Amniotic epithelial cell (primary cell): ENCODE results near the gene MKLN1.
"Not testable (repeated sequence)": the region's sequence is repeated elsewhere in the genome, so short reads cannot be mapped to it uniquely, and the experiment has no call there.

Source experiments
- DNase-seq: peaks from one replicate; pipeline ENCODE4 v3.0.0-alpha.2; 2010; ENCODE audit warnings: low read depth

Gene MKLN1

DNA sequence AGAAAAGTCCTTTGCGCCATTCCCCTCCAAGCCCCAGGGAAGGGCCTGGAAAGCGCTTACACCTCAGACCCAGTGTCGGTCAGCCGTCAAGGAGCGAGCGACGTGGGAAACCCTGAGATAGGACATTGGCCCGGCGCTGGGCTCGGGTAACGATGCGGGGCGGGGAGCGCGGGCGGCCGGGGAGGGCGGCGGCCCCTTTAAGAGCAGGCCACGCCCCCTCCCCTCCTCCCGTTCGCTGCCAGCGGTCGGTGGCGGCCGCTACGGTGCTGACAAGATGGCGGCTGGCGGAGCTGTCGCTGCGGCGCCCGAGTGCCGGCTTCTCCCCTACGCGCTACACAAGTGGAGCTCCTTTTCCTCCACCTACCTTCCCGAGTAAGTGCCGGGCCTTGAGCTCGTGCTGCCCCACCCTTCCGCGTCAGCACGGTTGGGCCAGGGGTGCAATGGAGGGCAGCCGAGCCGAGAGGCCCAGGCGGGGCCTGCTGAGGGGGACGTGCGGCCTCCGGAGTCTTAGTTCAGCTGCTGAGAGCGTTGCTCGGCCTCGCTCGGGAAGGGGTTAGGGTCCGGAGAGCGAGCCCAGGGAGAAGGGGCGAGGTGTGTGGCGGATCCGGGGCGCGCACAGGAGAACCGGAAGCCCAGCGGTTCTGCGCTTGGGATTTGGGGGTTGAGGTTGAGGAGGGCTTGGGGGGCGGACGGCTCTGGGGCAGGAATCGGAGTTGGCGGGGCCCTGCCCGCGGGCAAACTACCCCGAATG is at the start of gene MKLN1:
MKLN1 (plus strand) TSS at position 251 of the 751 bp plus-strand sequence; CDS start at position 275, 24 bp downstream.
- DNase-seq, result peak; percentile 80

DNA sequence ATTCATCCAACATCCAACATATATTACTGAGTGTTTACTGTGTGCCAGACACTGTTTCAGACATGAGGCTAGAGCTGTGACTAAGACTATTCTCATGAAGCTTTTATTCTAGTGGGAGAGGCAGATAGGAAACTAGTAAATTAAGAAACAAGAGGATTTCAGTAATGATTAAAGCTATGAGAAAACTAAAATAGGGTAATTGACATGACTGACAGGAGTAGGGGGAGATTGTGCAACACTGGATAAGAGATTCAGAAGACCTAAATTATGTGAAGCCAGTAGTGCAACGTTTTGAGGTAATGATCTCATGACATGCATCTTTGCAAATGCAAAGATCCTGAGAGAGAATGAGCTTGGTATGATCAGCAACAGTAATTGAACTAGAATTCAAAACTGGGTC is 48.6 kb upstream of the MKLN1 start:
- peak; percentile 17 for DNase-seq

DNA sequence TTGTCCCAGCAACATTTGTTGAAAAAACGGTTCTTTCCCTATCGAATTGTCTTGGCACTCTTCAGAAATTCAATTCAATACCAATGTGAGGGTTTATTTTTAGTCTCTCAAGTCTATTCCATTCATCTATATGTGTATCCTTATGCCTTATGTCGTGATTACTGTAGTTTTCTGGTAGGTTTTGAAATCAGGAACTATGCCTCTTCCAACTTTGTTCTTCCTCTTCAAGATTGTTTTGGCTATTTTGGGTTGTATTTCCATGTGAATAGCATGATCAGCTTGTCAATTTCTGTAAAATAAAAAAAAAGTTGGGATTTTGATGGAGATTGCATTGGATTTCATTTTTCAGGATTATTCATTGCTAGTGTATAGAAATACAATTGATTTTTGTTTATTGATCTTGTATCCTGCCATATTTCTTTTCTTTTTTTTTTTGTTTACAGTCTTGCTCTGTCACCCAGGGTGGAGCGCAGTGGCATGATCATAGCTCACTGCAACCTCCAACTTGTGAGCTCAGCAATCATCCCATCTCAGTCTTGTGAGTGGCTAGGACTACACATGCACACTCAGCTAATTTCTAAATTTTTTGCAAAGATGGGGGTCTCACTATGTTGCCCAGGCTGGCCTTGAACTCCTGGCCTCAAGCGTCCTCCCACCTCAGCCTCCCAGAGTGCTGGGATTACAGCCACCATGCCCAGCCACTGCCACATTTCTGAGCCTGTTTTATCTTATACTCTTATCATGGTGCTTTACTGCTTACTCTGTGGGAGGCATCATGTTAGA is 46.2 kb upstream of the MKLN1 start:
- no peak for DNase-seq

DNA sequence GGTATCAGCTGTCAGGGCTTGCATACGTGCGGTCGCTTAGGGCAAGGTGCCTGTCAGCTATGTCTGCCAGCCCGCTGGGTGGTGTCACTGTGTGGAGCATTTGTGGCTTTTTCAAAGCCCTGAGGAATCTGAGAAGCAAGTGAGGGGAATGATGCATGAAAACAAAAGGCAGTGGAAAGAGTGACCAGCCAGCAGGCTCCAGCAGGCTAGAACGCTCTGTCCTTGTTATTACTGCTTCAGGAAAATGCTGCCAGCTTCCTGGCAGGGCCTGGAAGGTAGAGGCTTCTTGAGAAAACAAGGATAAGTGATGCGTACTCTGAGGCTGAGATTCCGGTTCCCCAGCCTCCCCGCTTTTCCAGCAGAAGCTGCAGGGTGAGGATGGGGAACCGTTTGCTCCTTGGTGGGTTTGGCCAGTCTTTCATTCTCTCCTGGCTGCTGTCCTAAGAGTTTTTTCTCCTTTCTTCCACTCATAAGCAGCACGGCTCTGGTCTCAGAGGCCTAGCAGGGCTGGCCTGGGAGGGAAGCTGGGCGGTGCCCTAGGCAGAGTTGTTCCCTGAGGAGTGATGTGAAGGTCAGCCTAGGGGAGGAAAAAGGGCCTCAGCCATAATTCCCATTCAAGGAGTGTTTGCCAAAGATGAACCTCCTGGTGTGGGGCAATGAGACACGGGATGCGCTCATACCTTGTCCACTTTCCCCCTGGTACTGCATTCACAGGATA is 42.8 kb upstream of the MKLN1 start:
- DNase-seq, result peak; percentile 24

DNA sequence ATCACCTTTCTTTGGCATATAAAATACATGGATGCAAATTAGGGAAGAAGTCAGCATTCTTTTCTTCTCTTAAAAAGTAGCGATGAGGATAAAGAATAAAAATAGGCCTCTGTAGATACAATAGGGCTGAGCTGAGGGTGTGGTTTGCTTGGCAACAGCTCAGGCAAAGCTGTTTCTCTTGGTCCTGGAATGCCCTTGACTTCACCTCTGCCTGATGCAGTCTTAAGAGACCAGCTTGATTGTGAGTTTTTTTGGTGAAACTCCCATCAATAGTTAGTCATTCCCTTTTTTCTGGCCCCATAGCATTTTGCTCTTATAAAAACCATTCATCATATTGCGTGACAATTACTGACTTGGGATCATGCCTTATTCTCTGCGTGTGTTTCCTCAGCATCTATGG is 42.1 kb upstream of the MKLN1 start:
- DNase-seq, result no peak

DNA sequence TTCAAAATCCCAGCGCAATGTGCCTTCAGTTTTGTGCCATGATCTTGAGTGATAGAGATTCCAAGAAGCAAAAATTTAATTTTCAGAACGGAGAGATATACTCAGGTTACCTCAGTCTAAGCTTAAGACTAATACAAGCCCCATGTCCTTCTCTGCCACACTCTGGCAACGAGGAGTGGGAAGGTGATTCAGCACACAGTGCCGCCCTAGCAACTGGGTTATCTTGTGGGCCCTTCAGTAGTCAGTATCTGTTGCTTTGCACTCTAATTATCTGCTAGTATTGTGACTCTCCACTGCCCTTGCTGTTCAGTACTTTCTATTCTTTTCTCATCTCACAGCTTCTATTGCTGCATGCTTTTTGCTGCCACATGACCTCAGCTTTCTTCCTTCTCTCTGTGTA is 39.2 kb upstream of the MKLN1 start:
- DNase-seq, result no peak

DNA sequence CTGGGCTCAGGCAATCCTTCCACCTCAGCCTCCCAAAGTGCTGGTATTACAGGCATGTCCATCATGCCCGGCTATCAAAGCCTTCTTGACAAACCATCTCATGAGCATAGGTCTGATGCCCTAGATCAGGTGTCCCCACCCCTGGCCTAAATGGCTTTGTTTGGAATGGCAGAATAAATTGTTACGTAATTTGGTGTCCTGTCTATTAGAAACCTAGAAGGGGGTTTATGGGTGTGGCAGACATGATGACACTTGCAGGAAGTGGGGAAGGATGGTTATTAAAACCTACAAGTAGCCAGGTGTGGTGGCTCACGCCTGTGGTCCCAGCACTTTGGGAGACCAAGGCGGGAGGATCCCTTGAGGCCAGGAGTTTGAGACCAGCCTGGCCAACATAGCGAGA is 38.6 kb upstream of the MKLN1 start:
- no peak for DNase-seq

DNA sequence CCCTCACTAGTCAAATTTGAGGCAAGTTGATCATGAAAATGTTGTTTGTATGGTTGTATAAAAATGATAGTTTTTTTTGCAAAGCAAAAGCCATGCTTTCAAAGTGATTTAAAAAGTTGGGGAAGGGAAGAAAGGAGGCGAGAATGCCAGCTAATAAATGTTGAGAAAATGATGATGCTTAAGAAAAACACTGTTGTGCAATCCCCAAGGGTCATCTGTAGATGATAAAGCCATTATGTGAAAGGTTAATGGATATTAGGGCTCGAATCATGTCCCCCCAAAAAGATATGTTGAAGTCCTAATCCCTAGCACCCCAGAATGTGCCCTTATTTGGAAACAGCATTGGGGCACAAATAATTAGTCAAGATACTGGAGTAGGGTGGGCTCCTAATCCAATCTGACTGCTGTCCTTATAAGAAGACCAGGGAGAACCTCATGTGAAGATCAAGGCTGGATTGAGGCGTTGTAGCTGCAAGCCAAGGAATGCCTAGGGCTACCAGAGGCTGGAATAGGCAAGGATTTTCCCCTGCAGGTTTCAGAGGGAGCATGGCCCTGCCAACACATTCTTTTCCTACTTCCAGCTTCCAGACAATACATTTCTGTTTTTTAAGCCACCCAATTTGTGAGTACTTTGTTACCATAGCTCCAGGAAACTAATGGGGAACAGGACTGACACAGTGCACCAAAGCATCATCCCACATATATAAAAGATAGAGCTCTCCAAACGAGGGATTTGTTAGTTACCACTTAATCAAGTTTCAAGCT is 35.4 kb upstream of the MKLN1 start:
- DNase-seq, result no peak

DNA sequence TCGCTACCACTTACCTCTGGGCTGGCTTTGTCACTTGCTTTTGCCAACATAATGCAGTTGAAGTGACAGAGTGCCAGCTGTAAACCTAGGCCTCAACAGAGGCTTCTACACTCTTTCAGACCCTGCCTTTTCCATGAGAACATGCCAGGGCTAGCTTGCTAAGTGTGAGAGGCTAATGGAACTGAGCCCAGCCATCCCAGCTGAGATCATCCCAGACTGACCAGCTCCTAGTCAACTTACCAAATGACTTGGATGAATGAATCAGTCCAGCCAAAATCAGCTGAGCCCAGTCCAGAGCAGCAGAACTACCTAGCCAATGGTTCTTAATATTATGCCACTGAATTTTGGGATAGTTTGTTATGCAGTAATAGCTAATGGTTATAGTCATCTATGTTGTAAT is 34.7 kb upstream of the MKLN1 start:
- peak; percentile 6 for DNase-seq

DNA sequence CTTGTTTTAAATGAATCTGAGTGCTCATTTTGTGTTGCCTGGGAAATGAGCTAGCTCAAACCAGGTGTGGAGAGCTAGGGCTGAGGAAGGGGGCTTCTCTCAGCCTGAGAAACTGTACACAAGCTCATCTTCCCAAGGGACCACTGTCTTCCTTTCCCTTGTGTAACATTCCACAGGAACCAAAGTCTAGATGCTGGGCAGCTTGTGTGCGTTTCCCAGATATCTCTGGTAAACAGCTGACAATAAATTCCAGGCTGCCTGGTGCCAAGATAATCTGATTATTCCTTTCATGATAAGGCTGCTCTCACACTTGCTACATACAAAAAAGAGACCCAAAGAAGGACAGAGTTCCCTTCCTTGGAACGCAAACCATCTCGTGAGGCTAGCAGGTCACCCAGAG is 33.1 kb upstream of the MKLN1 start:
- peak; percentile 14 for DNase-seq

DNA sequence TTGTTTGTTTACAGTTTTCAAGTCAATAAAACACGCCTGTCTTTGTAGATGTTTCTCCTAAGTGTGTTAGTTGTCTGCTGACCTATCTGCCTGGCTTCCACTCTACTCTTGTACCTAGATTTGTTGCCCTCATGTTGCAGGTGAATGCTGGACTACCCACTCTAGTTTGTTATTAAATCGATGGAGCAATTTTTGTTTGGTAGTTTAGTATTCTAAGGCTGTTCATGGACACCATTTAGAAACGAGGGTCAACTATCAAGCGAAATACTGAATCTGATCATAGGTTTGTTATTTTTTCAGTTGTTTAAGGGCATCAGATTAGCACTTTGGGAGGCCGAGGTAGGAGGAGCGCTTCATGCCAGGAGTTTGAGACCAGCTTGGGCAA is 29.1 kb upstream of the MKLN1 start:
- DNase-seq, result no peak

DNA sequence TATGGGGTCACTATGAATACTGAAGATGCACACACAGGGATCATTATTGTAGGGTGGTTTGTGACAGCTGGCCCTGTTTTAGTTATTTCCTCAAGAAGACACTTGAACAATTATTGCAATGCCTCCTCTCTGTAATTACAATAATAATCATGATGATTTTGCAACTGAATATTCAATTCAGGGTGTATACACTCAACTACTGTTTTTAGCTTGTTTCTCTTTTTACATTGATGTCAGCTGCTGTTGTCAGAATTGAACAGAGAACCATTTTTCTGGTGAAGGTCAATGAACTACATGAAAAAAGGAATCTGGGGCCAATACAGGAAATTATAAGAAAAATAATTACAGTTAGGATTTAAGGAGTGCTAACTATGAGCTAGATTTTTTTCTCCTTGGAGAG is 28.6 kb upstream of the MKLN1 start:
- DNase-seq, result no peak

DNA sequence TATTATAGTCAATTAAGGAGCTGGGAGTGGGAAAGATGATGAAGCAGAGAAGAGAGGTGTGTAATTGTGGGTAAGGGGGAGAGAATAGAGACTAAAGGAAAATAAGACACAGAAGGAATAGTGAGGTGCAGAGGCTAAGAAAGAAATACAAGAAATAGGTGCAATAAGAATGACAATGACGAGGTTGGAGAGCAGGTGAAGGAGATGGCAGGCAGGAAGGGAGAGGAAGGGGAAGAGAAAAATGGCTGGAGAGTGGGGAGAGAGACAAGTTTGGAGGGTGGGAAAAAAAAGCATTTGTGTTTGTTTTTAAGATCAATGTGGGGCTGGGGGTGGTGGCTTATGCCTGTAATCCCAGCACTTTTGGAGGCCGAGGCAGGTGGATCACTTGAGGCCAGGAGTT is 27.6 kb upstream of the MKLN1 start:
- DNase-seq, result no peak

DNA sequence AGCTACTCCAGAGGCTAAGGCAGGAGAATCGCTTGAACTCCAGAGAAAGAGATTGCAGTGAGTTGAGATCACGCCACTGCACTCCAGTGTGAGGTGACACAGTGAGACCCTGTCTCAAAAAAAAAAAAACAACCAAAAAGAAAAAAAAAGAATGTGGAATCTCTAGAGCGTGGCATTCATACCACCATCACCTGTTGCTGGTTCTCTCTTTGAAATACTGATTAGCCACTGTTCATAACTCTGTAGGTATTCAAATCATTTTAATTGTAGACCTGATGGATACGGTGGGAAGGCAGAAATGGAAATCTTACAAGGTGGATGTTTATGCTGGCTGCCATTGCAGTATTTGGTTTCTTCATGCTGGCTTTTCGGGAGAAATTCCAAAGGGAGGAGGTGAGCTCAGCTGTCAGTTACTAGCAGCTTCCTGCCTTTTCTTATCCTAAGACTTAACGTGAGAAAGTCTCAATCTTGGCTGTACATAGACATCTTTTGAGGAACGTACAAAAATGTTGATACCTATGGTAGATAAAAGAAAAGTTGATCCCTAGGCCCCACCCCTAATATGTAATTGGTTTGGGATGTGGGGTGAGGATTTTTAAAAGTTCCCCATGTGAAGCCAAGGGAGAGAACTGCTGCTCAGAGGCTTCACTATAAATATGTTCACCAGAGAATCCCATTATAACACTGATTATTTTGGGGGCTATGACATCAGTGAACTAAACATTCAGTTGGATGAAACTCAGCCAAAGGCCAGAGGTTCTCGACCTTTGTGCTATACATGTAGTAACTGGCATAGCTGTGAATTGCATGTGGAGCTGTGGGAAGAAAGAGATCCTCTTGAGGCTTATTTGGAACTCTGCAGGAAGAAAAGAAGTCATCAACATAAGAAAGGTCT is 26.9 kb upstream of the MKLN1 start:
- DNase-seq, result no peak

DNA sequence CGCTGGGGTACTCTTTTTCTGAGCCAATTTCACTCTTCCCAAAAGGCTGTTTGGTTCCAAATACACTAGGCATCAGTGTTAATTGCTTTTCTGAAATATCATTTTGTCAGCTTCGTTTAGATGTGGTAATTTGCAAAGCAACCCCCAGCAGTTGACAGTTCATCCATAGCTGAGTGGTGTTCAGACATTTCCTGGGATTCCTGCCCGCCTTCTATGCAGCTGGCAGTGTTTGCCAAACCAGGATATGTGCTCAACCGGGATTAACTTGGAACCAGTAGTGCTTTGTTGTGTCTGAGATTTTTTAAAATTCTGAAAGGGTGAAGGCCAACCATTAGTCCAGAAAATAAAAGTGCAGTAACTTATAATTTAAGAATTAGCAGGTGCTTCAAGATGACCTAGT is 25.2 kb upstream of the MKLN1 start:
- no peak for DNase-seq

DNA sequence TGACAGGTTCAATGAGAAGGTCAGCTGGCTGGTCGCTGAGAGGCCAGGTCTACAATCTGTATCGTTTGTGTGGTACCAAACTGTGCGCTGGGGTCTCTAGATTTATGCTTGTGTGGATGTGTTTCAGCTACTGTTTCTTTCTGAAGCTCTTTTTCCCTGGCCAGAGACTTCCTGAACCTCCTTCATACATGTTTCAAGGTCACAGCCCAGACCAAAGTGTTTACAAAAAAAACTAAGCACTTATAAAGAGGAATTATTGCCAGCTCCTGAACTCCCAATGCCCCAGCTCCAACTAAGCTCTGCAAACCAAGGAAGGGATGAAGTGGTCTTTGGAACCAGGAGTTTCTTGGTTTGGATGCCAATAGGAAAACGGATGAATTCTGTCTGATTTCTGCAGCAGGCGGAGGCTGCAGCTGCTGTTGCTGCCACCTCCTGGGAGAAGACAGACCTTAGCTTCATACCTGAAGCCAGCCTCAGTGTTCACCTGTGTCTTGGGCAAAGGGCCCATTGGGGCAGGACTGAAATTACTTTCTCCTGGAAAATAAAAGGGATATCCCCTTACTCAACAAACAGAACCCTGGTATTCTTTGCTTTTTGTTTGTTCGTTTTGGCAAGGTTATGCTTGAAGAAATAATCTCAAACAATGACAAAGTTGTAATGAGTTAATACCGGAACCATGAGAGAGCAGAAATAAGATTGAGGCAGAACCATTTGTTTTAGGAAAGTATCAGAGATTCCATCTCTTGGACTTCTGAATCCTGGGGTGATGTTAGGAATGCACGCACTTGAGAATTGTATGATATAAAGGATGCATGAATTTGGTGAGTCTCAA is 24.6 kb upstream of the MKLN1 start:
- DNase-seq, result peak; percentile 26

DNA sequence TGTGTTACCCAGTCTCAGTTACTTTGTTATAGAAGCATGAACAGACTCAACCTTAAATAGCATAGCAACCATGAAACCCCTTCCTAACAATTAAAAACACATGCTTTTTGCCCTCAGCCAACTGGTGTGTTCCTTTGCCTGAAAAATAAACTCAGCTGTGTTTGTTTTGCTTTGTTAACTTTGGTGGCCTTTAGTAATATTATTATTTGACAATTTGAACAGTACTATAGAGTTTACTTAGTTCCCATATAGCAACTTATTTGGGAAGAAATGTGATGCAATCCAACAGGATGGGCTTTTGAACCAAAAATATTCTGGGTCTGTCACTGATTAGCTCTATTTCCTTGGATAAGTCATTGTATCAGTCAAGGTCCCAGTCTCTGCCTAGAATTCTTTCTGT is 22.5 kb upstream of the MKLN1 start:
- no peak for DNase-seq

DNA sequence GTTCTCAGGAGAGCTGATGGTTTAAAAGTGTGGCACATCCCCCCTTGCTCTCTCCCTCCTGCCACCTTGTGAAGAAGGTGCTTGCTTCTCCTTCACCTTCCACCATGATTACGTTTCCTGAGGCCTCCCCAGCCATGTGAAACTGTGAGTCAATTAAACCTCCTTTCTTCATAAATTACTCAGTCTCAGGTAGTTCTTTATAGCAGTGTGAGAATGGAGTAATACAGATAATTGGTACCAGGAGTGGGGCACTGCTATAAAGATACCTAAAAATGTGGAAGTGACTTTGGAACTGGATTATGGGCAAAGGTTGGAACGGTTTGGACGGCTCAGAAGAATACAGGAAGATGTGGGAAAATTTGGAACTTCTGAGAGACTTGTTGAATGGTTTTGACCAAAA is 21.6 kb upstream of the MKLN1 start:
- DNase-seq, result not testable (repeated sequence)

DNA sequence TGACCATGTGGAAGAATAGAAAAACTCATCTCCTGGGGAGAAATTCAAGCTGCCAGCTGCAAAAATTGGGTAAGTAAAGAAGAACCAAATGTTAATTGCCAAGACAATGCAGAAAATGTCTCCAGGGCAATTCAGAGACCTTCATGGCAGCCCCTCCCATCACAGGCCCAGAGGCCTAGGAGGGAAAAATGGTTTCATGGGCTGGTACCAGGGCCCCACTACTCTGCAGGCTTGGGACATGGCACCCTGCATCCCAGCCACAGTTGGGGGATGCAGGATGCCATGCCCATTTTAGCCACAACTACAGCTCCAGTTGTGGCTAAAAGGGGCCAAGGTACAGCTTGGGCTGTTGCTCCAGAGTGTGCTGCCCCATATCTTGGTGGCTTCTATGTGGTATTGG is 20.9 kb upstream of the MKLN1 start:
- DNase-seq, result no peak

DNA sequence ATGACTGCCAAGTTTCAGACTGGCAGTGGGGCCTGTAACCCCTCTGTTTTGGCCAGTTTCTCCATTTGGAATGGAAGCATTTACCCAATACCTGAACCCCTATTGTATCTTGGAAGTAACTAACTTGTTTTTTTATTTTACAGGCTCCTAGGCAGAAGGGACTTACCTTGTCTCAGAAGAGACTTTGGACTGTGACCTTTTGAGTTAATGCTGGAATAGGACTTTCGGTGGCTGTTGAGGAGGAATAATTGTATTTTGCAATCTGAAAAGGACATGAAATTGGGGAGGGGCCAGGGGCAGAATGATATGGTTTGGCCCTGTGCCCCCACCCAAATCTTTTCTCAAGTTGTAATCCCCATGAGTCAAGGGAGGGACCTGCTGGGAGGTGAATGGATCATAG is 20.0 kb upstream of the MKLN1 start:
- no peak for DNase-seq
